Activated CD8-positive, alpha-beta T cell treated with anti-CD3 and anti-CD28 coated beads for 36 hours (primary cell): ENCODE results near the gene SART1. TPM values are rescaled to one million over a fixed set of nuclear protein-coding genes. Genes with fewer than 3 reads are reported as not detected.

Experiments
- ATAC-seq: fragments of 200-7000 bp; cut with Tn5 transposase; one replicate; pipeline ENCODE4 v1.10.0; 2021; ENCODE audit warnings: mild to moderate bottlenecking, moderate library complexity
- CTCF ChIA-PET: fragments of 350-600 bp; sonication (Branson Sonifier 250); formaldehyde crosslinking; loops from one replicate; lab custom pipeline; 2021; ENCODE audit warnings: antibody characterized with exemption; lab: Charles Lee
- POLR2A ChIA-PET: fragments of 350-600 bp; sonication (Branson Sonifier 250); formaldehyde crosslinking; loops from one replicate; lab custom pipeline; 2021; ENCODE audit warnings: antibody characterized with exemption; lab: Charles Lee
- DNase-seq: peaks from one replicate; pipeline ENCODE4 v3.0.0-alpha.2; 2020
- H3K27ac Mint-ChIP-seq: one replicate; pipeline ENCODE4 v1.8.0; 2021; ENCODE audit warnings: mild to moderate bottlenecking, mixed read lengths
- H3K27me3 Mint-ChIP-seq: one replicate; pipeline ENCODE4 v1.8.0; 2021; ENCODE audit warnings: mixed read lengths
- H3K36me3 Mint-ChIP-seq: one replicate; pipeline ENCODE4 v1.8.0; 2021; ENCODE audit warnings: low read depth, mixed read lengths
- H3K4me1 Mint-ChIP-seq: one replicate; pipeline ENCODE4 v1.8.0; 2021; ENCODE audit warnings: low read depth, mixed read lengths
- H3K4me3 Mint-ChIP-seq: one replicate; pipeline ENCODE4 v1.8.0; 2021; ENCODE audit warnings: mild to moderate bottlenecking, moderate library complexity, mixed read lengths
- H3K9me3 Mint-ChIP-seq: one replicate; pipeline ENCODE4 v1.8.0; 2021; ENCODE audit warnings: mixed read lengths
- intact Hi-C: fragments of 100-400 bp; cut with micrococcal nuclease; formaldehyde crosslinking; loops from one replicate; pipeline ENCODE4 v1.10.0; 2022
- total RNA-seq, 2 experiments: library from RNA; stranded (reverse); gene quantifications; one replicate each; pipeline ENCODE4 v1.2.3, GENCODE V29; 2021
- TF ChIP-seq, protein P1 (sequence below): fragments of 200-600 bp; IDR thresholded peaks from one replicate; pipeline ENCODE4 v1.8.0; 2022; ENCODE audit warnings: antibody characterized with exemption, mild to moderate bottlenecking

Gene SART1
- total RNA-seq, 2 experiments from 2014 or later, result 58.3 to 63.9 TPM

DNA sequence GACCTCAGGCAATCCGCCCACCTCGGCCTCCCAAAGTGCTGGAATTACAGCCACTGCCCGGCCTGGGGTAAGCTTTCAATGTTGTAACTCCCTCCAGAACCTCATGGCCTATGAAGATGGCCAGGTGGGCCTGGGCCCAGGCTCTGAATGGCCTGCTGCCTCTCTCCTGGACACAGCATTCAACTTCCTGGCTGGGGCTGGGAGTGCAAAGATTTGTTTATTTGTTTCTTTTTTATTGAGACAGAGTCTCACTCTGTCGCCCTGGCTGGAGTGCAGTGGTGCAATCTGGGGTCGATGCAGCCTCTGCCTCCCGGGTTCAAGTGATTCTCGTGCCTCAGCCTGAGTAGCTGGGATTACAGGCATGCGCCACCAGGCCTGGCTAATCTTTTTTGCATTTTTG, 16.8 kb upstream of the SART1 start:
- DNase-seq (no peak), ATAC-seq (no peak)
- no peak overlapping the region for H3K4me3 Mint-ChIP-seq
- ChIA-PET POLR2A (no interaction called here), CTCF (interaction anchor here (0.8 to 1.5 kb wide), 3 partner anchors 54 to 100 kb away, joined by 3 to 5 read pairs (median 3); no protein-coding TSS in a partner anchor)
- H3K27me3 Mint-ChIP-seq, result no peaks in the 10 kb centered on the region
- no peaks in the 10 kb centered on the region for H3K36me3 Mint-ChIP-seq
- intact Hi-C loops, result no loop called here
- H3K27ac Mint-ChIP-seq, result no peak overlapping the region
- no peaks in the 10 kb centered on the region for H3K9me3 Mint-ChIP-seq
- peaks cover 3% of the 10 kb centered on the region for H3K4me1 Mint-ChIP-seq
- TF ChIP-seq, protein P1, sequence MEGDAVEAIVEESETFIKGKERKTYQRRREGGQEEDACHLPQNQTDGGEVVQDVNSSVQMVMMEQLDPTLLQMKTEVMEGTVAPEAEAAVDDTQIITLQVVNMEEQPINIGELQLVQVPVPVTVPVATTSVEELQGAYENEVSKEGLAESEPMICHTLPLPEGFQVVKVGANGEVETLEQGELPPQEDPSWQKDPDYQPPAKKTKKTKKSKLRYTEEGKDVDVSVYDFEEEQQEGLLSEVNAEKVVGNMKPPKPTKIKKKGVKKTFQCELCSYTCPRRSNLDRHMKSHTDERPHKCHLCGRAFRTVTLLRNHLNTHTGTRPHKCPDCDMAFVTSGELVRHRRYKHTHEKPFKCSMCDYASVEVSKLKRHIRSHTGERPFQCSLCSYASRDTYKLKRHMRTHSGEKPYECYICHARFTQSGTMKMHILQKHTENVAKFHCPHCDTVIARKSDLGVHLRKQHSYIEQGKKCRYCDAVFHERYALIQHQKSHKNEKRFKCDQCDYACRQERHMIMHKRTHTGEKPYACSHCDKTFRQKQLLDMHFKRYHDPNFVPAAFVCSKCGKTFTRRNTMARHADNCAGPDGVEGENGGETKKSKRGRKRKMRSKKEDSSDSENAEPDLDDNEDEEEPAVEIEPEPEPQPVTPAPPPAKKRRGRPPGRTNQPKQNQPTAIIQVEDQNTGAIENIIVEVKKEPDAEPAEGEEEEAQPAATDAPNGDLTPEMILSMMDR, result no peak

DNA sequence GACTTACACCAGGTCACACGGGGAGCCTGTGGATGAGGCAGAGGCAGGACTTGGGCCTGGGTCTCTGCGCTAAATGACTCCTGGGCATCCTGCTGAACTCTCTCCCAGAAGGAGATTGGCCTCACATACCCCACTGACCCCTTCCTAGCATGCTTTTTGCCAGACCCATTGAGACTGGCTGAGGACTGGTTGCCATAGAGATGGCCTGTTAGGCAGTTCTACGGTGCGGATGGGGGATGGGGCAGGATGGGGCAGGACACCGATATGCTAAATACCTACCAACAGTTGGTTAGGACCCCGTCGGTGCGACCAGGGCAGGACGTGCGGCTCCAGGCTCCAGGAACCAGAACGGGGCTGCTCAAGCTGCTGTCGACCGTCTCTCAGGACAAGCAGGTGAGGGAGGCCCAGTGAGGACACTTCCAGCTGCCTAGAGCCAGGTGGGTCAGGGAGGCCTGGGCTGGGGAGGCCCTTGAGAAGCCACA, 16.1 kb upstream of the SART1 start, which contains the start of gene TSGA10IP:
Gene TSGA10IP (plus strand): TSS at position 51 of the 482 bp plus-strand sequence. CDS start 196 bp downstream, at position 247.
- Mint-ChIP-seq H3K4me3 (no peak within 1 kb of the TSS), H3K4me1 (peaks cover 3% of the 10 kb centered on the region), H3K27me3 (no peaks in the 10 kb centered on the region), H3K36me3 (no peaks in the 10 kb centered on the region), H3K27ac (no peak within 1 kb of the TSS), H3K9me3 (no peaks in the 10 kb centered on the region)
- ATAC-seq, result no peak
- DNase-seq, result no peak
- ChIA-PET POLR2A (no interaction called here), CTCF (interaction anchor here (1.7 kb wide), 1 partner anchor 166 kb away, joined by 3 read pairs; no protein-coding TSS in a partner anchor)
- TF ChIP-seq, protein P1, result no peak
- intact Hi-C loops, result no loop called here

DNA sequence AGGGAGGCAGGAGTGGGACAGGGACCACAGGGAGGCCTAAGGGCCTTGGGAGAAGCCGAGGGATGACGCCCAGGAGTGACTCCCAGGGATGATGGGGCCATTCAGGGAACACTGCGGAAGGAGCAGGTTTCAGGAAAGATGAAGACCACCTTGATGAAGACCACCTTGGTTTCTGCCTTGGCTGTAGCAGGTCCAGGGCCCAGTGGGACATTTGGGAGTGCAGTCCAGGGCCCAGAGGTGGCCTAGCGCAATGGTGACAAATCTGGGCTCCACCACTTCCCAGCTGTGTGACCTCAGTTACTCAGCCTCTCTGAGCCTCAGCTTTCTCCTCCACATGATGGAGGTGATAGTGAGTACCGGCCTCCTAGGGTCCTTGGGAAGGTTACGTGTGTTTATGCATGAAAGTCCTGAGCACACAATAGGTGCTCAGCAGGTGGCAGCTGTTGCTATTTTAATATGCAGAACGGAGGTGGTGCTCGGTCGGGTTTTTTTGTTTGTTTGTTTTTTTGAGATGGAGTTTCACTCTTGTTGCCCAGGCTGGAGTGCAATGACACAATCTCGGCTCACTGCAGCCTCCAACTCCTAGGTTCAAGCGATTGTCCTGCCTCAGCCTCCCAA, 15.5 kb upstream of the SART1 start:
- CTCF ChIA-PET, result interaction anchor here (1.7 to 2.6 kb wide), 2 partner anchors 14 to 167 kb away, joined by 3 to 9 read pairs; no protein-coding TSS in a partner anchor
- Mint-ChIP-seq H3K27me3 (no peaks in the 10 kb centered on the region), H3K27ac (no peak overlapping the region)

DNA sequence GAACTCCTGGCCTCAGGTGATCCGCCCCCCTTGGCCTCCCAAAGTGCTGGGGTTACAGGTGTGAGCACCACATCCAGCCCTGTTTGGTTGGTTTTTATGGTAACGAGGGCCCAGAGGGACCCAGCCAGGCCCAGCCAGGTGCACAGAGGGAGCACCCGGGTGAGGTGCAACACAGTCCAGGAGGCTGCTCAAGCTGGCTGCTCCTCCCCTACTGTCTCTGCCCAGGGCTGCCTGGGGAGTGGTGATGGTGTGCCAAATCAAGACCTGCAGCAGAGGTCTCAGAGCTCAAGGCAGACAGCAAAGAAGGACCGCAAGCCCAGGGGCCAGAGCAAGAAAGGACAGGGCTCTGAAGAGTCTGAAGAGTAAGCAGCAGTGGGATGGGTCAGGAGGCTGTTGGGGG, 14.9 kb upstream of the SART1 start:
- CTCF ChIA-PET, result interaction anchor here (1.7 to 2.6 kb wide), 2 partner anchors 14 to 167 kb away, joined by 3 to 9 read pairs; no protein-coding TSS in a partner anchor
- Mint-ChIP-seq H3K27me3 (no peaks in the 10 kb centered on the region), H3K4me1 (no peaks in the 10 kb centered on the region), H3K36me3 (no peaks in the 10 kb centered on the region), H3K9me3 (no peaks in the 10 kb centered on the region), H3K27ac (no peak overlapping the region), H3K4me3 (no peak overlapping the region)
- no peak for DNase-seq
- intact Hi-C loops, result no loop called here
- POLR2A ChIA-PET, result interaction anchor here (1.2 kb wide), 1 partner anchor 9 kb away, joined by 3 read pairs; no protein-coding TSS in a partner anchor
- ATAC-seq, result no peak
- TF ChIP-seq, protein P1, result no peak

More for the DNA sequence above, 15.5 kb upstream of the SART1 start:
- ATAC-seq (no peak), DNase-seq (no peak)
- H3K9me3 Mint-ChIP-seq, result no peaks in the 10 kb centered on the region
- POLR2A ChIA-PET, result interaction anchor here (1.2 kb wide), 1 partner anchor 8 kb away, joined by 3 read pairs; no protein-coding TSS in a partner anchor
- peaks cover 3% of the 10 kb centered on the region for H3K4me1 Mint-ChIP-seq
- TF ChIP-seq, protein P1, result no peak
- intact Hi-C loops, result no loop called here
- no peak overlapping the region for H3K4me3 Mint-ChIP-seq
- no peaks in the 10 kb centered on the region for H3K36me3 Mint-ChIP-seq

DNA sequence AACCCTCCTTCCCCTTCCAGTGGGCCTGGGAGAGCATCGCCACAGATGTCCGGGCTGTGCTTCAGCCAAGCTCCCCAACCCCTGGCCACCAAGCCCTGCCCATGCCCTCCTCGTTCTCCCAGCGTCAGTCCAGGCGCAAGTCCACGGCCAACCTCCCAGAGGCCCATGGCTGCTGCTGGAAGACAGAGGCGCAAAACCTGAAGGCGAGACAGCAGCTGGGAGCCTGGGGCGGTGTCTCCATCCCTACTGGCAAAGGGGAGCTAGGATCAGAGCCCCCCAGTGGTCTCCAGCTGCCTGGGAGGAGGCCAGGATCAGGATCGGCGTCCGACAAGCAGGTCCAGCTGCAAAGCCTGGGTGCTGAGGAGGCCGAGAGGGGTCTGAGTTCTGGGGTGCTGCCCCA, 14.4 kb upstream of the SART1 start:
- no peak for DNase-seq
- H3K36me3 Mint-ChIP-seq, result no peaks in the 10 kb centered on the region
- H3K9me3 Mint-ChIP-seq, result no peaks in the 10 kb centered on the region
- H3K27me3 Mint-ChIP-seq, result no peaks in the 10 kb centered on the region
- H3K4me1 Mint-ChIP-seq, result no peaks in the 10 kb centered on the region
- CTCF ChIA-PET, result interaction anchor here (1.2 to 2.6 kb wide), 2 partner anchors 15 to 61 kb away, joined by 3 to 9 read pairs; no protein-coding TSS in a partner anchor
- TF ChIP-seq, protein P1, result no peak
- POLR2A ChIA-PET, result interaction anchor here (1.2 kb wide), 1 partner anchor 9 kb away, joined by 3 read pairs; no protein-coding TSS in a partner anchor
- H3K4me3 Mint-ChIP-seq, result no peak overlapping the region
- intact Hi-C loops, result no loop called here
- no peak for ATAC-seq
- no peak overlapping the region for H3K27ac Mint-ChIP-seq
